H9 (cell line): ENCODE data around the gene CTSW. TPM values are rescaled to one million over a fixed set of nuclear protein-coding genes. Genes with fewer than 3 reads are reported as not detected.

Source experiments
- DNase-seq: peaks from one replicate; pipeline ENCODE4 v3.0.0-alpha.2; 2017
- H2AFZ ChIP-seq: one replicate; pipeline ENCODE4 v1.6.1; 2013; ENCODE audit warnings: mild to moderate bottlenecking, low read length, control low read depth, moderate library complexity
- H2AK5ac ChIP-seq: 2 replicates; pipeline ENCODE4 v1.6.1; 2013; ENCODE audit warnings: low read length, control low read depth, mixed read lengths; ENCODE audit not compliant: insufficient read length
- H2BK120ac ChIP-seq: one replicate; pipeline ENCODE4 v1.6.1; 2013; ENCODE audit warnings: low read depth, mild to moderate bottlenecking, low read length, control low read depth, inconsistent platforms; ENCODE audit not compliant: poor library complexity, severe bottlenecking
- H2BK12ac ChIP-seq: 2 replicates; pipeline ENCODE4 v1.6.1; 2013; ENCODE audit warnings: low read length, control low read depth, mixed read lengths, low read depth; ENCODE audit not compliant: insufficient read length
- H2BK15ac ChIP-seq: 2 replicates; pipeline ENCODE4 v1.6.1; 2013; ENCODE audit warnings: low read depth, low read length, control low read depth
- H2BK20ac ChIP-seq: one replicate; pipeline ENCODE4 v1.6.1; 2013; ENCODE audit warnings: low read depth, mild to moderate bottlenecking, low read length, control low read depth, inconsistent platforms; ENCODE audit not compliant: poor library complexity, severe bottlenecking
- H2BK5ac ChIP-seq: 2 replicates; pipeline ENCODE4 v1.6.1; 2013; ENCODE audit warnings: low read length, control low read depth, mixed read lengths; ENCODE audit not compliant: insufficient read length
- H3K14ac ChIP-seq: 2 replicates; pipeline ENCODE4 v1.6.1; 2013; ENCODE audit warnings: low read length, control low read depth; ENCODE audit not compliant: insufficient read depth
- H3K18ac ChIP-seq: 2 replicates; pipeline ENCODE4 v1.6.1; 2013; ENCODE audit warnings: low read depth, mild to moderate bottlenecking, mixed read lengths, low read length, control low read depth; ENCODE audit not compliant: insufficient read length
- H3K23ac ChIP-seq: 2 replicates; pipeline ENCODE4 v1.6.1; 2013; ENCODE audit warnings: low read length, control low read depth, mixed read lengths, low read depth; ENCODE audit not compliant: insufficient read length
- H3K23me2 ChIP-seq: 2 replicates; pipeline ENCODE4 v1.6.1; 2013; ENCODE audit warnings: low read depth, mild to moderate bottlenecking, mixed read lengths, low read length, control low read depth; ENCODE audit not compliant: insufficient read length, poor library complexity, severe bottlenecking
- H3K27ac ChIP-seq: 2 replicates; pipeline ENCODE4 v1.5.1; 2013; ENCODE audit warnings: low read length, control low read depth, mixed read lengths, low read depth; ENCODE audit not compliant: insufficient read length
- H3K27me3 ChIP-seq: 2 replicates; pipeline ENCODE4 v1.6.1; 2013; ENCODE audit warnings: low read length, control low read depth, inconsistent platforms; ENCODE audit not compliant: insufficient read depth
- H3K4ac ChIP-seq: 2 replicates; pipeline ENCODE4 v1.6.1; 2013; ENCODE audit warnings: low read depth, mild to moderate bottlenecking, control low read depth, inconsistent platforms, low read length, moderate library complexity
- H3K4me1 ChIP-seq: 2 replicates; pipeline ENCODE4 v1.6.1; 2013; ENCODE audit warnings: low read length, control low read depth, inconsistent platforms; ENCODE audit not compliant: insufficient read depth
- H3K4me2 ChIP-seq: 2 replicates; pipeline ENCODE4 v1.6.1; 2013; ENCODE audit warnings: low read length, control low read depth, mixed read lengths; ENCODE audit not compliant: insufficient read length, insufficient read depth
- H3K56ac ChIP-seq: 2 replicates; pipeline ENCODE4 v1.6.1; 2013; ENCODE audit warnings: low read depth, mild to moderate bottlenecking, mixed read lengths, low read length, control low read depth; ENCODE audit not compliant: insufficient read length
- H3K79me1 ChIP-seq: 2 replicates; pipeline ENCODE4 v1.6.1; 2013; ENCODE audit warnings: low read depth, mild to moderate bottlenecking, moderate library complexity, low read length, control low read depth, inconsistent platforms; ENCODE audit not compliant: insufficient read depth, poor library complexity, severe bottlenecking
- H3K79me2 ChIP-seq: 2 replicates; pipeline ENCODE4 v1.6.1; 2013; ENCODE audit warnings: low read length, control low read depth, inconsistent platforms; ENCODE audit not compliant: insufficient read depth
- H3K9ac ChIP-seq: 2 replicates; pipeline ENCODE4 v1.6.1; 2013; ENCODE audit warnings: low read length, control low read depth, mixed read lengths; ENCODE audit not compliant: insufficient read length; ENCODE audit errors: extremely low read depth
- H3K9me3 ChIP-seq: one replicate; pipeline ENCODE4 v1.6.1; 2013; ENCODE audit warnings: low read depth, low read length, inconsistent platforms; ENCODE audit not compliant: control insufficient read depth
- H3T11ph ChIP-seq: one replicate; pipeline ENCODE4 v1.6.1; 2013; ENCODE audit warnings: mild to moderate bottlenecking, low read length, control low read depth, inconsistent platforms
- H4K20me1 ChIP-seq: one replicate; pipeline ENCODE4 v1.6.1; 2013; ENCODE audit not compliant: control insufficient read depth, insufficient read length, insufficient read depth
- H4K5ac ChIP-seq: 2 replicates; pipeline ENCODE4 v1.6.1; 2013; ENCODE audit warnings: low read depth, mild to moderate bottlenecking, mixed read lengths, low read length, control low read depth; ENCODE audit not compliant: insufficient read length
- H4K8ac ChIP-seq: replicated peaks from 2 replicates; pipeline ENCODE4 v1.6.1; 2013; ENCODE audit warnings: low read length, control low read depth, mixed read lengths, low read depth; ENCODE audit not compliant: insufficient read length
- H4K91ac ChIP-seq: 2 replicates; pipeline ENCODE4 v1.6.1; 2013; ENCODE audit warnings: low read depth, mild to moderate bottlenecking, moderate library complexity, mixed read lengths, low read length, control low read depth; ENCODE audit not compliant: insufficient read length
- H3K27ac Mint-ChIP-seq, 3 experiments: 2 replicates in 2 of 3; 3 replicates in 1 of 3; pipeline ENCODE4 v1.8.0; 2020 to 2021; ENCODE audit warnings: mixed read lengths in 3 of 3, mild to moderate bottlenecking in 1 of 3, moderate library complexity in 1 of 3
- H3K27me3 Mint-ChIP-seq: 2 replicates; pipeline ENCODE4 v1.8.0; 2021; ENCODE audit warnings: low read depth, mild to moderate bottlenecking, moderate library complexity, mixed read lengths
- H3K36me3 Mint-ChIP-seq, 3 experiments: 2 replicates in 2 of 3; 3 replicates in 1 of 3; pipeline ENCODE4 v1.8.0; 2020 to 2021; ENCODE audit warnings: low read depth in 3 of 3, mixed read lengths in 3 of 3; ENCODE audit not compliant: insufficient read depth in 1 of 3
- H3K4me1 Mint-ChIP-seq, 2 experiments: 2 replicates each; pipeline ENCODE4 v1.8.0; 2020; ENCODE audit warnings: mixed read lengths in 2 of 2
- H3K4me3 Mint-ChIP-seq, 2 experiments: 2 replicates in 1 of 2; 3 replicates in 1 of 2; pipeline ENCODE4 v1.8.0; 2020 to 2021; ENCODE audit warnings: mild to moderate bottlenecking in 2 of 2, mixed read lengths in 2 of 2, moderate library complexity in 1 of 2
- H3K9me3 Mint-ChIP-seq, 2 experiments: 2 replicates in 1 of 2; 3 replicates in 1 of 2; pipeline ENCODE4 v1.8.0; 2020; ENCODE audit warnings: mild to moderate bottlenecking in 2 of 2, mixed read lengths in 2 of 2, moderate library complexity in 1 of 2
- WGBS: extraction: QIAGEN DNeasy Blood & Tissue Kit; methylation state at CpG from one replicate; pipeline ENCODE4 v1.1.7; 2013; ENCODE audit warnings: missing lambda C conversion rate, low lambda C conversion rate, mixed read lengths; ENCODE audit not compliant: insufficient read length; ENCODE audit errors: extremely low coverage; 5-methylcytosine and 5-hydroxymethylcytosine counted together
- total RNA-seq: library from RNA; stranded (reverse); gene quantifications from 2 replicates; pipeline ENCODE4 v1.2.1, GENCODE V29; 2021
- TF ChIP-seq, protein P1 (sequence below): fragments of 200-600 bp; sonication (generic); conservative IDR thresholded peaks from 3 replicates; pipeline ENCODE4 v1.8.0; 2021; ENCODE audit warnings: antibody characterized with exemption, mild to moderate bottlenecking

The CTSW gene
- total RNA-seq, 1 experiment from 2014 or later = not detected

DNA sequence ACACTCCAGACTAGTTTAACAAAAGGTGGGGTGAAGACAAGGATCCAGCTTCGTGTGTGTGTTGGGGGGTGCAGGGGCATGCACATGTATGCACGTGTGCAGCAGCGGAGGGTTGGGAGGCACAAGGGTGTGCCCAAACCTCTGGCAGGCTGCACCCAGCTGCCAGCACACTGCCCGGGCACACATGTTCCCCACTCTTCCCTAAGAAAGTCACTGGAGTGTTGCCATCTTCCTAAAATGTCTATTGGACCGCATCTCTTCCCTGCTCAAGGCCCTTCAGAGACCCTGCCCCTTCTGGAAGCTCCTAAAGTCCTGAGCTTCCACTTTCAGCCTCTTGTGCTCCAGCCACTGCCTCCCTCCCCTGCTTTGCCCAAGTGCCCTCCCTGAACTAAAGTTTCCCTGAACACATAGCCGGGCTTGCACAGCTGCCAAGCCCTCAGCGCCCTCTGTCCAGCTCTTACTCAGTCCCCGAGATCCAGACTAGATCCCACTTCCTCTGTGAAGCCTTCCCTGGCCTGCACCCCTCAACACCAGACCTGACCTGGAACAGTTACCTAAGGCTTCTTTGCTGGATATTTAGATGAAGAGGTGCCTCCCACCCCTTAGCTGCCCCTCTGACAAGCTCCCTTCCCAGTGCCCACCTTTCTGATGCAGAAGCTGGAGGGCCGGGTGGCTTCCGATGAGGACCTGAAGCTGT is 27.7 kb upstream of the CTSW start:
- H3K23me2 ChIP-seq = peaks cover 7% of the 10 kb centered on the region
- H2BK12ac ChIP-seq = no peak overlapping the region
- Mint-ChIP-seq H3K27me3 (peaks cover 15% of the 10 kb centered on the region), H3K4me1 (peaks cover 21 to 25% of the 10 kb centered on the region in 2 experiments), H3K4me3 (peak overlapping the region in 1 of 2 experiments; percentile 36; a peak in 1 of 5 replicates), H3K9me3 (peaks cover 3 to 7% of the 10 kb centered on the region in 2 experiments; a peak in 2 of 5 replicates), H3K27ac (peak overlapping the region; percentile 19 to 77 (median 69); a peak in 4 of 7 replicates), H3K36me3 (peaks cover 47 to 58% (median 50%) of the 10 kb centered on the region in 3 experiments)
- no peak overlapping the region for H3K4ac ChIP-seq
- H3K14ac ChIP-seq = no peak overlapping the region
- no peak overlapping the region for H3K18ac ChIP-seq
- no peak overlapping the region for H3T11ph ChIP-seq
- peaks cover 14% of the 10 kb centered on the region; the same call in 1 of the 2 replicates for H3K79me2 ChIP-seq
- H4K91ac ChIP-seq = no peak overlapping the region
- H2BK15ac ChIP-seq = no peak overlapping the region
- no peak overlapping the region for H2BK120ac ChIP-seq
- H3K9ac ChIP-seq = no peak overlapping the region
- peak; percentile 27 for DNase-seq
- TF ChIP-seq, protein P1, sequence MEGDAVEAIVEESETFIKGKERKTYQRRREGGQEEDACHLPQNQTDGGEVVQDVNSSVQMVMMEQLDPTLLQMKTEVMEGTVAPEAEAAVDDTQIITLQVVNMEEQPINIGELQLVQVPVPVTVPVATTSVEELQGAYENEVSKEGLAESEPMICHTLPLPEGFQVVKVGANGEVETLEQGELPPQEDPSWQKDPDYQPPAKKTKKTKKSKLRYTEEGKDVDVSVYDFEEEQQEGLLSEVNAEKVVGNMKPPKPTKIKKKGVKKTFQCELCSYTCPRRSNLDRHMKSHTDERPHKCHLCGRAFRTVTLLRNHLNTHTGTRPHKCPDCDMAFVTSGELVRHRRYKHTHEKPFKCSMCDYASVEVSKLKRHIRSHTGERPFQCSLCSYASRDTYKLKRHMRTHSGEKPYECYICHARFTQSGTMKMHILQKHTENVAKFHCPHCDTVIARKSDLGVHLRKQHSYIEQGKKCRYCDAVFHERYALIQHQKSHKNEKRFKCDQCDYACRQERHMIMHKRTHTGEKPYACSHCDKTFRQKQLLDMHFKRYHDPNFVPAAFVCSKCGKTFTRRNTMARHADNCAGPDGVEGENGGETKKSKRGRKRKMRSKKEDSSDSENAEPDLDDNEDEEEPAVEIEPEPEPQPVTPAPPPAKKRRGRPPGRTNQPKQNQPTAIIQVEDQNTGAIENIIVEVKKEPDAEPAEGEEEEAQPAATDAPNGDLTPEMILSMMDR = no peak
- H4K20me1 ChIP-seq = no peaks in the 10 kb centered on the region
- no peak overlapping the region for H2AK5ac ChIP-seq
- H3K23ac ChIP-seq = no peak overlapping the region
- no peaks in the 10 kb centered on the region for H3K27me3 ChIP-seq
- no peak overlapping the region for H3K56ac ChIP-seq
- H2BK20ac ChIP-seq = no peak overlapping the region
- no peaks in the 10 kb centered on the region for H3K9me3 ChIP-seq
- no peak overlapping the region for H4K8ac ChIP-seq
- no CpG with 5 or more reads among the region's 10 CpGs for WGBS
- no peak overlapping the region for H2AFZ ChIP-seq
- no peaks in the 10 kb centered on the region for H3K4me1 ChIP-seq
- H3K4me2 ChIP-seq = no peak overlapping the region
- H2BK5ac ChIP-seq = no peak overlapping the region
- no peak overlapping the region for H3K27ac ChIP-seq
- H3K79me1 ChIP-seq = peaks cover 3% of the 10 kb centered on the region
- no peak overlapping the region for H4K5ac ChIP-seq
